ENCODE measurements around the gene RIMBP2.
A peak's percentile ranks its signal among the peaks of the same experiment; 100 is the strongest.
"Not testable (repeated sequence)": the region's sequence is repeated elsewhere in the genome, so short reads cannot be mapped to it uniquely, and the experiment has no call there.

Gene RIMBP2

DNA sequence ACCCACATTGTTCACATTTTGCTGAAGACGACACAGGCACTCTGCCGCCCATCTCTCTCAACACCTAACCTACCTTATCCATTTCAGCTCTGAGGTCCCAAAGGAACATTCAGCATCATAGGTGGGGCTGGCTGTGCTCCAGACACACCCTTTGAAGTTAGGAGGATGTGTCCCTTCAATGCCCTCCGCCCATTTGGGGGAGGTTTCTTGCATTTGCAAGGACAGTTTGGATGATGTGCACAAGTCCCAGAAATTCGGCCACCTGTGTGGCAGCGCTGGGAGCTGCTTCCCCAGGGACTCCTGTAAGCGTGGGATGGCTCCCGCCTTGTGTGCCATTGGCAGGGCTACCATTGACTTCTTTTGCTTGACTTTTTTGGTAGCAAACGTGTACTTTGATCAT lies 113.8 kb downstream of the RIMBP2 start:
- no peak for DNase-seq (ENCODE audit: low spot score)

DNA sequence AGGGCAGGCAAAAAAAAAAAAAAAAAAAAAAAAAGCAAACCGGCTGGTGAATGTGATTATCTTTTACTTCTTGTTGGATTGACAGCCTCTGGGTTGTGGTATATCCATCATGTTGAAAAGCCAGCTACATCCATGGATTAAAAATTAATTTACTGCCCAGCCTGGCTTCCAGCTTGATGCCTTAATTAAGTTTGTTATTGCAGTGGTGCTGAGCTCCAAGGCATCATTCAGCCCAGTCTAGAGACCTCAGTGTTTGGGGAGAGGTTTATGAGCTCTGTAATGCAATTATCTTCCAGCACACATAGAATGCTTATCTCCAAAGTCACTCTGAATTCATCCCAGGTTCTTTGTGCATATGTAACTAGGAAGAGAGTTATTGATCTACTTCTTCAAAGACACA lies 114.8 kb downstream of the RIMBP2 start:
- DNase-seq (ENCODE audit: low spot score) = no peak

GRCh38 chr12:130596241-130596640 lies 119.9 kb downstream of the RIMBP2 start:
- no peak for DNase-seq (ENCODE audit: low spot score)

DNA sequence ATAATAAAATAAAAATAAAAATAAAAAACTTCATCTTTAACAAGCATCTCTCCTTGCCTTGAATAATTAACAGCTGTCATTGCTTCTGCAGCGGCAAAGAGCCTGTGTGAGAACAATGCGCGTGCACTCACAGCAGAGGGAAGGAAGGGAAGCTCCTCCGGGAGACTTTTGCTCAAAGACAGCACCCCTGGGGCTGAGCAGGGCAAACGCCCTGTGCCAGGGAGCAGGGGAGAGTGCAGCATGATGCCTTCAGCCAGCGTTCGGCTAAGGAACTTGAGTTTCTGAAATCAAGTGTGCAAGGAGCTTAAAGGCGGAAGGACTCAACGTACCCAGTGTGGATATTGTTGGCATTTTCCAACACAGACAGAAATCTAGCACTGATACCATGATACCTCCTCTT lies 120.5 kb downstream of the RIMBP2 start:
- DNase-seq (ENCODE audit: low spot score) = no peak

GRCh38 chr12:130593056-130593455 lies 123.0 kb downstream of the RIMBP2 start:
- no peak for DNase-seq (ENCODE audit: low spot score)

DNA sequence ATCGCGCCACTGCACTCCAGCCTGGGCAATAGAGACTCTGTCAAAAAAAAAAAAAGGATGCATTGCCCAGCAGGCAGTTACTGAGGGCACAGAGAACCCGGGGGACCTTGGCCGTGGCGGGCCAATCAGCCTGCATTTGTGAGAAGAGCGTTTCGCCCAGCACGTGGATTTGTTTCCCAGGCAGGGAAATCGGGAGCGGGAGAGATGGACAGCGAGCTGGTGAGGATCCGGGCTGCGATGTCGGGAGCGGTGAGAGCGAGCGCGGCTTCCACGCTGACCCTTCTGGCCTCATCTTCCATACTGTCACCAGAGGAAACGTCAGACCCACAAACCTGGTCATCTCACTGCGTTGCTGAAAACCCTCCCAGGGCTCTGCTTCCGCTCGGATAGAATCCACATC lies 123.5 kb downstream of the RIMBP2 start:
- DNase-seq (ENCODE audit: low spot score) = no peak

GRCh38 chr12:130591736-130592135 lies 124.4 kb downstream of the RIMBP2 start:
- no peak for DNase-seq (ENCODE audit: low spot score)

DNA sequence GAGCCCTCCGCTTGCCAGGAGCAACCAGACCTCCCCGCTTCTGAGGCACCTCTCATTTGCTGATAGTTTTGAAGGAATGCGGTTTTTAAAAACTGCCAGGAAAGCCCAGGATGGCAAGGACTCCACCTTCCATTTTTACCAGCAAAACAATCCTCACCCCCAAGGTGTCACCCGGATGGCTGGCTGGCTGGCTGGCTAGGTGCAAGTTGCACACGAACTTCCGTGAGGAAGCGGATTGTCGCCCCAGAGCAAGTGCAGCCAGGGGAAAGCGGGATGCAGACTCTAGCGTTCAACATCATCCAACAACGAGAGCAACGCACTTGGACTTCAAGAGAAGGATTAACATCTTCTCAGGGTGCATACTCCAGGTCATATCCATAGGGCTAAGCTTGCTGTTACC lies 125.4 kb downstream of the RIMBP2 start:
- no peak for DNase-seq (ENCODE audit: low spot score)

- no peak for DNase-seq (ENCODE audit: low spot score)
Measured at GRCh38 chr12:130589540-130590317, 126.4 kb downstream of the RIMBP2 start.

DNA sequence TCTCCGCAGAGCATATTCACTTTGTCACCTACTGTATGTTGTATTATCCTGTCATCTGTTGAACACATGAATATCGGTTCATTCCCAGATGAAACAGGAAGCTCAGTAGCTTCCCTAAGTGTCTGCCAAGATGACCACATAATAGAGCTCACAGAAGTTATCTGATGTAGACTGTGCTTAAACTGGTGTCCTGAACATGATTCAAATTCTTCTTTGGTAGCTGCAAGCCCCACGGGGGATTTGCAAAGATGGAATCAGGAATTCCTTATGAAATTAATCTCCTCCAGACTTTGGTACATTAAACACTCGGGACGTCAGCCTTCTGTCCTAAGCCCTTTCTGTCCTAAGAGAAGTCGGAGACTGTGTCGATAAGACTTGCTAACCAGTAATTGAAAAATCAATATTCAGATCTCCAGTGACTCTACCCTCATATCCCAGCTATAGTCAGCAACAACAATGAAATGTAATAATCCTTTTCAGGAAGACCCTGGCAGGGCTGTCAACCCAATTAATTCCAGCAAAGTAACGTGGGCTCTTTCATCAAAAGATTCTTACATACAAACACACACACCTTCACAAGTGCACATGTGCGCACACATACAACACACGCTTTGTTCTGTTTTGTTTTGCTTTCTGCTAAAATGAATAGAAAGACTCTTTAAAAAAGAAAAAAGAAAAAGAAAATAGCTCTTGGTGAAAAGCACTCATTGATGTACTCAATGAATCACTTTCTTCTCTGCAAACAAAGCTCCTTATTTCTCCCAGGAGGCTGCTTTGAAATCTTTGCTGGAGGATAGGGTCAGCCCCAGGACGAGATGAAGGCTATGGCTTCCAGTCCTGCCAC lies 127.2 kb downstream of the RIMBP2 start:
- no peak for DNase-seq (ENCODE audit: low spot score)

DNA sequence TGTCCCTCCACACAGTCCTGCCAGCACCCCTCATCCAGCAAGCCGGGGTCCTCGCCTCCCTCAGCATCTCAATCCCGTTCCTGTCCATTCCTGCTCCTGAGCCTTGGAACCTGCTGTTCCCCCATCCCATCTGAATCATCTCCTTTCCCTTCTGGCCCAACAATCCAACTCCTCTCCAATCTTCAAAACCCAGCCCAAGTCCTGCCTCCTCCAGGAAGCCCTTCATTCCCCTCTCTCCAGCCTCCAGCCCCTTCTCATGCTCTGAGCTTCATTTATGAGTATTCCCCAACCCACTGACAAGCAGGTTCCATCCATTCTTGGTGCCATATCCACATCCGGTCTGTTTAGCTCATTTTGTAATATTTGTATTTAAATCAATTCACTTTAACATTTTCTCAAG lies 128.1 kb downstream of the RIMBP2 start:
- no peak for DNase-seq (ENCODE audit: low spot score)

GRCh38 chr12:130584475-130584874 lies 131.6 kb downstream of the RIMBP2 start:
- DNase-seq (ENCODE audit: low spot score) = not testable (repeated sequence)

DNA sequence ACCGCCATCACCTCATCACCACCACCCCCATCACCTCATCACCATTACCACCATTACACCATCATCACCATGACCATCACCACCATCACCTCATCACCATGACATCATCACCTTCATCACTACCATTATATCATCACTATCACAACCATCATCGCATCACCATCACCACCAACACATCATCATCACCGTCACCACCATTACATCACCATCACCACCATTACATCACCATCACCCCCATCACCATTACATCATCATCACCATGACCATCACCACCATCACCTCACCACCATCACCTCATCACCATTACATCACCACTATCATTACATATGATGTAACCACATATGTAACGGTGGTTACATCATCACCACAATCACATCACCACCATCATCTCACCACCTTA lies 132.3 kb downstream of the RIMBP2 start:
- peak; percentile 7 for DNase-seq (ENCODE audit: low spot score)

DNA sequence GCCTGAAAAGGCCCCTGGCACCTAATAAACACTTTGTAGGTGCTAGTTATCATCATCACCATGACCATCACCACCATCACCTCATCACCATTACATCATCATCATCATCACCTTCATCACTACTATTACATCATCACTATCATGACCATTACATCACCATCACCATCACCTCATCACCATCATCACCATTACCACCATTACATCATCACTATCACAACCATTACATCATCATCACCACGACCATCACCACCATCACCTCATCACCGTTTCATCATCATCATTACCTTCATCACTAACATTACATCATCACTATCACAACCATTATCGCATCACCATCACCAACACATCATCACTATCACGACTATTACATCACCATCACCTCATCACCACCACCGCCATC lies 132.8 kb downstream of the RIMBP2 start:
- no peak for DNase-seq (ENCODE audit: low spot score)

GRCh38 chr12:130582286-130582685 lies 133.8 kb downstream of the RIMBP2 start:
- DNase-seq (ENCODE audit: low spot score) = no peak

GRCh38 chr12:130581782-130582181 lies 134.3 kb downstream of the RIMBP2 start:
- DNase-seq (ENCODE audit: low spot score) = no peak

- no peak for DNase-seq (ENCODE audit: low spot score)
Measured at GRCh38 chr12:130579231-130579630, 136.9 kb downstream of the RIMBP2 start.

DNA sequence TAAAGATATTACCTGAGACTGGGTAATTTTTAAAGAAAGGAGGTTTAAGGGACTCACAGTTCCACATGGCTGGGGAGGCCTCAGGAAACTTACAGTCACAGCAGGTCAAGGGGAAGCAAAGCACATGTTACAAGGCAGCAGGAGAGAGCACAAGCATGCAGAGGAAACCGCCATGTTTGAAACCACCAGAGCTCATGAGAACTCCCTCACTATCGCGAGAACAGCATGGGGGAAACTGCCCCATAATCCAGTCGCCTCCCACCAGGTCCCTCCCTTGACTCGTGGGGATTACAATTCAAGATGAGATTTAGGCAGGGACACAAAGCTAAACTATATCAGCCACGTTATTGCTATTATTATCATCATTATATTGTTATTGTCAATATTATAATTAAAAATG lies 138.7 kb downstream of the RIMBP2 start:
- DNase-seq (ENCODE audit: low spot score) = no peak

DNA sequence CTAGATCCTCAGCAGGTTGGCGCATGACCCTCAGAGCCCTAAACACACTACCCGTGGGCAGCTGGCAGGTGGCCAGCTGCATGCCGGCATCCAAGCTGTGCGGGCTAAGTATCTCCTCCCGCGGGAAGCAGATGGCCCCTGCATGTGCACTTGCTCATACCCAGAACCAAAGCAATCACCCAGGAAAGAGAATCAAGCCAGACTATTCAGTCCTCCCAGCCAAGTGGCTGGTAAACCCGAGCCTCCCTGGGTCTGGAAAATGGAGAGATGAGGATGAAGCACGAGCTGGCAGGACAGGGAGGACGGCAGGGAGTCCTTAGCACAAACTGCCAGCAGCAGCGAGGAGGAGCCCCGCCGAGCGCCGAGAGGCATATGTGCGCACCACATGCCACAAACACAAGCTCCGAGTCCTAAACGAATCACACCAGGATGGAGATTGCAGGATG lies 139.7 kb downstream of the RIMBP2 start:
- no peak for DNase-seq (ENCODE audit: low spot score)

GRCh38 chr12:130574402-130574801 lies 141.7 kb downstream of the RIMBP2 start:
- DNase-seq (ENCODE audit: low spot score) = no peak

DNA sequence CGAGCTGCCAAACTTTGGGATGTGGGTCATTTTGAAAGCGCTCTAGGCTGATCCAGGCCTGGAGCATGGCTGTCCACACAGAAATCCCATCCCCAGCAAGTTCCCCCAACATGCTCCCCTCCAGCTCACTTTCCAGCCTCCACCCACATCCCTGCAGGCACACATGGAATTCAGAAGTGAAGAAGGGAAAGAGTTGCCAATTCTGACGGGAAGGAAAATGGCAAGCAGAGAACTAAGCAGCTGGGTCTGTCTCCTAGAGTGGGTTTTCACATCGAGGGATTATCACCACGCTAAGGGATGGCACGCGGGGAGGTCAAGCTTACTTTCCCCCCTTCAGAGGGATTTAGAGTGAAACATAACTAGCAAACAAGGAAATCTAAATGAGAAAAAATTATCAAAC lies 142.3 kb downstream of the RIMBP2 start:
- no peak for DNase-seq (ENCODE audit: low spot score)

DNA sequence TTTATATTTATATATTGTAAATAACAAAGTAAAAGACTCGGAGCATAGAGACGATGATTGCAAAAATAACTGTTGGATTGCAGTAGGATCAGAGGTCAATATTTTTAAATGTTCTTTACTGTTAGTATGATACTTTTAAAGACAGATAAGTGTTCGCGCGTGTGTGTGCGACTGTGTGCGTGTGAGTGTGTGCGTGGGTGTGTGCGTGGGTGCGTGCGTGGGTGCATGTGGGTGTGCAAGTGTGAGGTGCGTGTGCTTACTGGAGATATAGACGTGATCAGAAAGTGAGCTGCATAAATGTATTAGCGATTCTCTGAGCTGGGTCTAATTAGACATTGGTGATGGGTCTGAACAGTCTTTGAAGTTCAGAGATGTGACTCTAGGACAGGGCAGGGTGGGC lies 142.9 kb downstream of the RIMBP2 start:
- no peak for DNase-seq (ENCODE audit: low spot score)

DNA sequence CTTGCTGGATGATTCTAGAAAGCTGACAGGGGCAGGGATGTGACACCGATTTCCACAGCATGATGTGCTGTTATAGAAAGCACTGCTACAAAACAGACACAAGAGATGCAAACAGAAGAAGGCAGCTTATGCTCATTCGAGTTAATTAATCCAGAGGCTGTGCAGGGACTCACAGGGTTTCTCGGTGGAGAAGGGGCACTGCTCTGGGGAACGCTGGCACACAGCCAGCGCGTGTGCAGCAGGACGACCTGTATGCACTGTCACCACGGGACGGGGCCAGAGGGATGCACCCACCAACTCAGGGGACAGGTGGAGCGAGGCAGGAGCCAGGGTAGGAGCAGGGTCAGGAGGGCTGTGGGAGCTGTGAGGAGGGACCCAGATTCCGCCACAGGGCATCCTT lies 143.5 kb downstream of the RIMBP2 start:
- no peak for DNase-seq (ENCODE audit: low spot score)

Measured in NAMALWA (cell line).